ENCODE results near the gene SCD5. TPM values are rescaled to one million over a fixed set of nuclear protein-coding genes. Genes with fewer than 3 reads are reported as not detected.

The SCD5 gene
- total and polyA plus RNA-seq, 2 of the 8 experiments (the other 6 are each of a cell fraction or from before 2014, with no cell fraction given): 0.92 to 1.2 TPM

- peaks cover 2 to 13% (median 5%) of the 10 kb centered on the region in 4 experiments; a peak in 6 of 8 replicates for H3K36me3 ChIP-seq (ENCODE audit: control insufficient read depth in 2 of 4, insufficient read depth in 4 of 4, low read length in 3 of 4)
- H3K23me2 ChIP-seq (ENCODE audit: low read depth, low read length): no peaks in the 10 kb centered on the region
- H4K20me1 ChIP-seq (replicated peaks in 1 of 2; ENCODE audit: control insufficient read depth in 1 of 2, insufficient read depth in 2 of 2, low read length in 2 of 2): peaks cover 2 to 3% of the 10 kb centered on the region in 2 experiments
- DNase-seq (ENCODE audit: low read depth in 1 of 2, low spot score in 2 of 2) (no peak), FAIRE-seq (no peak)
- H3K9me3 ChIP-seq (ENCODE audit: insufficient read depth in 2 of 2, low read depth in 1 of 2, low read length in 1 of 2): no peaks in the 10 kb centered on the region; a peak in 1 of 4 replicates
- POLR2A ChIA-PET (ENCODE audit: partially characterized antibody): interaction anchor here (0.6 to 1.7 kb wide), 2 partner anchors 9 to 1250 kb away, joined by 3 read pairs; no protein-coding TSS in a partner anchor
- H3K4me3 ChIP-seq (ENCODE audit: extremely low read depth in 1 of 4, insufficient read depth in 2 of 4, low read depth in 3 of 4, low read length in 4 of 4): no peak overlapping the region
- H3K23ac ChIP-seq (ENCODE audit: insufficient read length): no peak overlapping the region
- H2BK15ac ChIP-seq (ENCODE audit: low read length): no peak overlapping the region
- H3K9ac ChIP-seq (replicated peaks in 1 of 4; ENCODE audit: extremely low read depth in 1 of 4, low read depth in 3 of 4, low read length in 3 of 4): no peak overlapping the region
- H4K91ac ChIP-seq (replicated peaks; ENCODE audit: insufficient read length, low read length): no peak overlapping the region
- no peak overlapping the region for H3K4ac ChIP-seq (replicated peaks; ENCODE audit: insufficient read length, low read depth, low read length)
- no peak overlapping the region for H3K18ac ChIP-seq (ENCODE audit: extremely low read depth, low read length)
- peaks cover 10 to 41% (median 35%) of the 10 kb centered on the region in 4 experiments for H3K27me3 ChIP-seq (replicated peaks in 1 of 4; ENCODE audit: control insufficient read depth in 3 of 4, extremely low read depth in 1 of 4, insufficient read depth in 3 of 4, low read length in 3 of 4)
- CTCF ChIA-PET (ENCODE audit: partially characterized antibody): interaction anchor here (3.6 kb wide), 1 partner anchor 14 kb away, joined by 14 read pairs; no protein-coding TSS in a partner anchor
- H3K4me2 ChIP-seq (ENCODE audit: insufficient read depth in 1 of 2, low read depth in 2 of 2, low read length in 2 of 2): no peak overlapping the region
- no peak overlapping the region for H2BK12ac ChIP-seq (ENCODE audit: low read depth, low read length)
- H2BK120ac ChIP-seq (replicated peaks; ENCODE audit: low read depth, low read length): no peak overlapping the region
- H3K79me1 ChIP-seq (ENCODE audit: low read depth, low read length): no peaks in the 10 kb centered on the region
- H3K56ac ChIP-seq (replicated peaks; ENCODE audit: insufficient read length, low read depth, low read length): no peak overlapping the region
- no peak overlapping the region for H2BK20ac ChIP-seq (ENCODE audit: low read length)
- no peak overlapping the region for H3K14ac ChIP-seq (ENCODE audit: insufficient read length)
- no peaks in the 10 kb centered on the region for H3K79me2 ChIP-seq (ENCODE audit: control insufficient read depth in 1 of 2, insufficient read depth in 2 of 2, low read length in 2 of 2)
- no peak overlapping the region for H3K27ac ChIP-seq (ENCODE audit: low read depth, low read length)
- no peak overlapping the region for H4K8ac ChIP-seq (ENCODE audit: extremely low read depth, insufficient read depth, low read length)
- WGBS, 2 experiments (ENCODE audit: extremely low coverage in 1 of 2, insufficient coverage in 1 of 2, insufficient read length in 1 of 2, insufficient replicate concordance in 2 of 2, low coverage in 1 of 2, low lambda C conversion rate in 2 of 2, missing lambda C conversion rate in 1 of 2): 57% methylated on average over 1 of the region's 1 CpG; no CpG with 5 or more reads in 1 of the 2 experiments
- H2BK5ac ChIP-seq (ENCODE audit: low read depth, low read length): no peak overlapping the region
- no peak overlapping the region for H2AK5ac ChIP-seq (ENCODE audit: low read depth, low read length)
- peaks cover 0 to 2% (median 0%) of the 10 kb centered on the region in 4 experiments; a peak in 2 of 7 replicates for H3K4me1 ChIP-seq (replicated peaks in 1 of 4; ENCODE audit: control insufficient read depth in 3 of 4, insufficient read depth in 4 of 4, low read length in 3 of 4)
- H4K5ac ChIP-seq (ENCODE audit: insufficient read length, low read depth, low read length): no peak overlapping the region
- H2AFZ ChIP-seq (ENCODE audit: low read length): no peak overlapping the region
- TF ChIP-seq SAP30 (IDR thresholded peaks at IDR 0.05; ENCODE audit: insufficient read depth, insufficient replicate concordance, low read length): no peak
- TF ChIP-seq CHD1 (IDR thresholded peaks at IDR 0.05; ENCODE audit: low read depth, low read length): no peak
- TF ChIP-seq CBX8 (IDR thresholded peaks at IDR 0.05; ENCODE audit: borderline replicate concordance, low read depth, low read length): no peak
- no peak for TF ChIP-seq MAX (IDR thresholded peaks at IDR 0.05)
- TF ChIP-seq TEAD4 (IDR thresholded peaks at IDR 0.05; ENCODE audit: low read depth, low read length): no peak
- no peak for TF ChIP-seq SIRT6 (IDR thresholded peaks at IDR 0.05; ENCODE audit: low read length)
- no peak for TF ChIP-seq GTF2F1 (IDR thresholded peaks at IDR 0.05; ENCODE audit: borderline replicate concordance, low read depth, low read length)
- no peak for TF ChIP-seq SIN3A (conservative IDR thresholded peaks at IDR 0.05 in 1 of 2, IDR thresholded peaks at IDR 0.05 in 1 of 2; ENCODE audit: low read depth in 1 of 2, low read length in 2 of 2)
- TF ChIP-seq ATF2 (IDR thresholded peaks at IDR 0.05; ENCODE audit: low read length): no peak
- no peak for TF ChIP-seq SUZ12 (IDR thresholded peaks at IDR 0.05; ENCODE audit: low read length)
- no peak for TF ChIP-seq NANOG (IDR thresholded peaks at IDR 0.05; ENCODE audit: insufficient read depth, low read depth, low read length, poor library complexity, severe bottlenecking)
These were observed 15.4 kb upstream of the SCD5 start for GRCh38 chr4:82814034-82814433.
